ENCODE data around the gene CAMSAP1.

The CAMSAP1 gene

DNA sequence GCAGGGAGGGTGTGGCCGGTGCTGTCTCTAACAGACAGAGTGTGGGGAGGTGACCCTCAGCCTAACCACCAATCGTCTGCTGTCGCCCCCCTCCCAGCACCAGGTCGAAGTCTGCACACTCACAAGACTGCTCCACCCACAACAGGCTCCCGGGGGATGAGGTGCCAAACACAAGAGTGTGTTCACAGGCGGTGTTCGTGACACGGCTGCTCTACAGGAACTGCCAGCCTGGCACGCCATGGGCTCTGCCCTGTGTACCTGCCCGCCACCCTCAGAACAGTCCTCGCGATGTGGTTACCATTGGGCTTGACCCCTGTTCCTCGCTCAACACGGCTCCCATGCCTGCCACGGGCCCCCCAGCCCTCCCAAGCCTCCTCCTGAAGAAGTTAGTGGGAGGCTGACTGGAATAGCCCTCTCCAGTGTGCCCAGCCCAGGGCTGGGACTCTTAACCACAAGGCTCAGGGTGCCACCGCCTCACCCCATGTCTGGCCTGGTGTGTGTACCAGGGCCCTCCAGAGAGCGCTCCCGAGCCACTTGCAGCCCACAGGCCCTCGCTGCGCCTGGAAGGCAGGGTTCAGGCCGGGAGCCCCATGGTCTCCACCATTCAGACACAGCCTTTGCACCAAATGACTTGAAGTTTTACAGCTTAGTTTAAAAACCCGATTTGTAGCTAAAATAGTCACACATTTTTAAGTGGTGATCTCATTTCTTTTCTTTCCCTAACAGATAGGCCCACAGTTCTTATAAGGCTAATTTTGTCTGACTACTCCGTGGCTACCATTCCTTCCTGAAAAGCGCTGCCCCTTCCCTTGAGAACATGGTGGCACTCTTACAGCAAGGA lies 102.5 kb downstream of the CAMSAP1 start:
- TF ChIP-seq SUZ12 (IDR thresholded peaks at IDR 0.05; ENCODE audit: extremely low read depth, insufficient read depth, insufficient read length) = no peak
- TF ChIP-seq YY1 (IDR thresholded peaks at IDR 0.05; ENCODE audit: insufficient read depth, insufficient read length) = no peak
- no peak for TF ChIP-seq ZNF274 (IDR thresholded peaks at IDR 0.05; ENCODE audit: low read depth, low read length)
- Histone ChIP-seq H3K9me3 (ENCODE audit: insufficient read depth, low read length) (no peaks in the 10 kb centered on the region), H3K27me3 (ENCODE audit: insufficient read depth, insufficient read length) (no peaks in the 10 kb centered on the region), H3K9ac (ENCODE audit: insufficient read length, low read depth) (no peak overlapping the region), H3K4me1 (ENCODE audit: insufficient read depth, insufficient read length) (peaks cover 16% of the 10 kb centered on the region), H3K36me3 (ENCODE audit: insufficient read depth, insufficient read length, low read length) (peaks cover 10% of the 10 kb centered on the region), H3K4me3 (ENCODE audit: insufficient read length, low read depth) (no peak overlapping the region)
- DNase-seq (ENCODE audit: low read depth, low spot score) = no peak

DNA sequence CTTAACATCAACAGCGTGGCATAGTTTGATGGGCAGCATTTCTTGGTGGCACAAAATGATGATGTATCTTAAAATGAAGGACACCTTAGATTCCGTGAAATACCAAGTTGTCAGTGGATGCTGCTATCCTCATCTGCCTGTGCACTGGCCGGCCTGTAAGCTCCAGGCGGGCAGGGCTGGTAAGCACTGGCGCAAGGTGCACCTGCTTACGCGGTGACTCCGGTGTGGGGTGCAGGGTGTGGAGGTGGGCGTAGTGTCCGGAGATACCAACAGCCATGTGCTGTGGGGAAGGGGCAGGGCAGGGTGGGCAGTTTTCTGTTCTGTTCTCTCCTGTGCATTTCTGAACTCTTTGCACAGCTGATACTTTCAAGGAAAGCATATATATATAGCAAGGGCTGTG lies 103.9 kb downstream of the CAMSAP1 start:
- no peak overlapping the region for H3K4me3 ChIP-seq (ENCODE audit: insufficient read length, low read depth)
- H3K27me3 ChIP-seq (ENCODE audit: insufficient read depth, insufficient read length) = no peaks in the 10 kb centered on the region
- peaks cover 17% of the 10 kb centered on the region for H3K4me1 ChIP-seq (ENCODE audit: insufficient read depth, insufficient read length)
- DNase-seq (ENCODE audit: low read depth, low spot score) = no peak
- no peaks in the 10 kb centered on the region for H3K9me3 ChIP-seq (ENCODE audit: insufficient read depth, low read length)
- no peak overlapping the region for H3K9ac ChIP-seq (ENCODE audit: insufficient read length, low read depth)
- H3K36me3 ChIP-seq (ENCODE audit: insufficient read depth, insufficient read length, low read length) = peaks cover under 1% of the 10 kb centered on the region
- TF ChIP-seq SUZ12 (IDR thresholded peaks at IDR 0.05; ENCODE audit: extremely low read depth, insufficient read depth, insufficient read length) (no peak), YY1 (IDR thresholded peaks at IDR 0.05; ENCODE audit: insufficient read depth, insufficient read length) (no peak), ZNF274 (IDR thresholded peaks at IDR 0.05; ENCODE audit: low read depth, low read length) (no peak)

GRCh38 chr9:135802876-135803419 lies 104.4 kb downstream of the CAMSAP1 start:
- no peak for TF ChIP-seq YY1 (IDR thresholded peaks at IDR 0.05; ENCODE audit: insufficient read depth, insufficient read length)
- no peak for TF ChIP-seq SUZ12 (IDR thresholded peaks at IDR 0.05; ENCODE audit: extremely low read depth, insufficient read depth, insufficient read length)
- TF ChIP-seq ZNF274 (IDR thresholded peaks at IDR 0.05; ENCODE audit: low read depth, low read length) = no peak
- Histone ChIP-seq H3K4me1 (ENCODE audit: insufficient read depth, insufficient read length) (peaks cover 22% of the 10 kb centered on the region), H3K9me3 (ENCODE audit: insufficient read depth, low read length) (no peaks in the 10 kb centered on the region), H3K36me3 (ENCODE audit: insufficient read depth, insufficient read length, low read length) (no peaks in the 10 kb centered on the region), H3K4me3 (ENCODE audit: insufficient read length, low read depth) (no peak overlapping the region), H3K27me3 (ENCODE audit: insufficient read depth, insufficient read length) (no peaks in the 10 kb centered on the region), H3K9ac (ENCODE audit: insufficient read length, low read depth) (peak overlapping the region; percentile 2)
- no peak for DNase-seq (ENCODE audit: low read depth, low spot score)

DNA sequence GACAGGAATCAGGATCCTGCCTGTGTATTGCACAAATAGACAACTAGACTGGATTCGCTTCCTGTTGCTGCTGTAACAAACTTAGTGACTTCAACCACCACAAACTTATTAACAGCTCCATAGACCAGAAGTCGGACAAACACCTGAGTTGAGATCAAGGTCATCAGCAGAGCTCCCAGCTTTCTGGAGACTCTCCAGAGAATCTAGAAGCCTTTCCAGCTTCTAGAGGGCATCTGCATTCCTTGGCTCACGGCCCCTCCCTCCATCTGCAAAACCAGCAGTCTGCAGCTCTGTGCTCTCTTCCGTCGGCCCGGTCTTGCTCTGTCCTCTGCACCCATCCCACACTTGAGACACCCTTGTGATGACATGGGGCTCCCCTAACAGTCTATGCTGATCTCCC lies 106.3 kb downstream of the CAMSAP1 start:
- Histone ChIP-seq H3K4me1 (ENCODE audit: insufficient read depth, insufficient read length) (peaks cover 27% of the 10 kb centered on the region), H3K36me3 (ENCODE audit: insufficient read depth, insufficient read length, low read length) (no peaks in the 10 kb centered on the region), H3K9ac (ENCODE audit: insufficient read length, low read depth) (no peak overlapping the region), H3K4me3 (ENCODE audit: insufficient read length, low read depth) (no peak overlapping the region), H3K9me3 (ENCODE audit: insufficient read depth, low read length) (no peaks in the 10 kb centered on the region), H3K27me3 (ENCODE audit: insufficient read depth, insufficient read length) (no peaks in the 10 kb centered on the region)
- TF ChIP-seq YY1 (IDR thresholded peaks at IDR 0.05; ENCODE audit: insufficient read depth, insufficient read length) (no peak), SUZ12 (IDR thresholded peaks at IDR 0.05; ENCODE audit: extremely low read depth, insufficient read depth, insufficient read length) (no peak), ZNF274 (IDR thresholded peaks at IDR 0.05; ENCODE audit: low read depth, low read length) (no peak)
- DNase-seq (ENCODE audit: low read depth, low spot score) = no peak

DNA sequence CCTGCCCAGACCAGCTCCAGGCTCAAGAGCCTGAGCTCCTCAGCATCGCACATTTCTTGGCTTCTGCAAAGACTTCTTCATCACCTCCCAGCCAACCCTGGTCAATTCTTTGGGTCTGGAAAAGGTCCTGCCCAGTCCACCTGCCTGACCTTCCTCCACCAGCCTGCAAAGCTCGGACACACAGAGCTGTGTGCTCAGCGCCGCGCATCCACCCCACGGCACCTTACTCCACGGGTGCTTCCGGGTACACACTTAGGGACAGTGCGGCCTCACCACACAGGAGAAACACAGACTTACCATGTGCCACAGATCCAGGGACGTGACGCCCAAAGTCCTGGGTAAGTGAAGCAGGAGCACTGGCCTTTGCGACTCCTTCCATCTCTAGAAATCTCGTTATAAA lies 108.1 kb downstream of the CAMSAP1 start:
- no peak overlapping the region for H3K4me3 ChIP-seq (ENCODE audit: insufficient read length, low read depth)
- no peaks in the 10 kb centered on the region for H3K36me3 ChIP-seq (ENCODE audit: insufficient read depth, insufficient read length, low read length)
- DNase-seq (ENCODE audit: low read depth, low spot score) = no peak
- H3K4me1 ChIP-seq (ENCODE audit: insufficient read depth, insufficient read length) = peaks cover 18% of the 10 kb centered on the region
- H3K27me3 ChIP-seq (ENCODE audit: insufficient read depth, insufficient read length) = no peaks in the 10 kb centered on the region
- no peaks in the 10 kb centered on the region for H3K9me3 ChIP-seq (ENCODE audit: insufficient read depth, low read length)
- no peak overlapping the region for H3K9ac ChIP-seq (ENCODE audit: insufficient read length, low read depth)
- TF ChIP-seq ZNF274 (IDR thresholded peaks at IDR 0.05; ENCODE audit: low read depth, low read length) (no peak), YY1 (IDR thresholded peaks at IDR 0.05; ENCODE audit: insufficient read depth, insufficient read length) (no peak), SUZ12 (IDR thresholded peaks at IDR 0.05; ENCODE audit: extremely low read depth, insufficient read depth, insufficient read length) (no peak)

GRCh38 chr9:135798263-135798585 lies 109.1 kb downstream of the CAMSAP1 start:
- Histone ChIP-seq H3K4me1 (ENCODE audit: insufficient read depth, insufficient read length) (peaks cover 18% of the 10 kb centered on the region), H3K36me3 (ENCODE audit: insufficient read depth, insufficient read length, low read length) (no peaks in the 10 kb centered on the region), H3K9ac (ENCODE audit: insufficient read length, low read depth) (peak overlapping the region; percentile 16), H3K9me3 (ENCODE audit: insufficient read depth, low read length) (no peaks in the 10 kb centered on the region), H3K4me3 (ENCODE audit: insufficient read length, low read depth) (no peak overlapping the region), H3K27me3 (ENCODE audit: insufficient read depth, insufficient read length) (no peaks in the 10 kb centered on the region)
- TF ChIP-seq YY1 (IDR thresholded peaks at IDR 0.05; ENCODE audit: insufficient read depth, insufficient read length) (no peak), ZNF274 (IDR thresholded peaks at IDR 0.05; ENCODE audit: low read depth, low read length) (no peak), SUZ12 (IDR thresholded peaks at IDR 0.05; ENCODE audit: extremely low read depth, insufficient read depth, insufficient read length) (no peak)
- no peak for DNase-seq (ENCODE audit: low read depth, low spot score)

DNA sequence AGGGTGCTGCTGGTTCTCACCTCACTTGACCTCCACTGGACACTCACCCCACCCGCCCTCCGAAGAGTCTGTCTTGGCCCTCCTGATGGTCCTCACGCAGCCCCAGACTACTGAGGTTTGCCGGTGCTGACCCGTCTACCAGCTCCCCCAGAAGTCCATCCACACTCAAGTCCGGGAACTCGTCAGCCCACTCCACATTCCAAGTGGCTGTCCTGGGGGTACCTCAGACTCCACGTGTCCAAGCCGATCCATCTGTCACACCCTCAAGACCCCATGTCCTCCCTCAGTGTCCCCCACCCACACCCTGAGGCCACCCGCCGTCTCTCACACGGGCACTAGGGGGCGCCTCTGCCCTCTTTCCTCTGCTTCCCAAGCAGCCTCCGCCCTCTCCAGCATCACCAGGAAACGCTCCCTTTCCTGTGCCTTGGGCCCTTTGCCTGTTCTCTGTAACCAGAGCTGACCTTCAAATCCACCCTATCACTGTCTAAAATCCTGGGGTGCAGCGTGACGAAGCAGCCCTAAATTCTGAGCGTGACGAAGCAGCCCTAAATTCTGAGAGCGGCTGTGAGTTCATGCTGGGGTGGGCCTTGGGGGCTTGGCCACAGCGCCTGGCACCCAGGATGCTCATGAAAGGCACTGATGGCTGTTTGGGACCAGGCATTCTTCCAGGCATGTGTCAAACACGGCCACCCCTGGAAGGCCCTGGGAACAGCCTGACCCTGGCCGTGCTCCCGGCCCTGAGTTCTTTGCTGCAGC lies 109.7 kb downstream of the CAMSAP1 start:
- no peak overlapping the region for H3K4me3 ChIP-seq (ENCODE audit: insufficient read length, low read depth)
- DNase-seq (ENCODE audit: low read depth, low spot score) = peak; percentile 46
- H3K9me3 ChIP-seq (ENCODE audit: insufficient read depth, low read length) = no peaks in the 10 kb centered on the region
- H3K36me3 ChIP-seq (ENCODE audit: insufficient read depth, insufficient read length, low read length) = no peaks in the 10 kb centered on the region
- no peaks in the 10 kb centered on the region for H3K27me3 ChIP-seq (ENCODE audit: insufficient read depth, insufficient read length)
- peak overlapping the region; percentile 16 for H3K9ac ChIP-seq (ENCODE audit: insufficient read length, low read depth)
- peaks cover 14% of the 10 kb centered on the region for H3K4me1 ChIP-seq (ENCODE audit: insufficient read depth, insufficient read length)
- TF ChIP-seq ZNF274 (IDR thresholded peaks at IDR 0.05; ENCODE audit: low read depth, low read length) (no peak), YY1 (IDR thresholded peaks at IDR 0.05; ENCODE audit: insufficient read depth, insufficient read length) (no peak), SUZ12 (IDR thresholded peaks at IDR 0.05; ENCODE audit: extremely low read depth, insufficient read depth, insufficient read length) (no peak)
